Activated naive CD4-positive, alpha-beta T cell treated with anti-CD3 and anti-CD28 coated beads, Interleukin-2, amount 10 ng/mL, durations not matched to agents 7 days and 5 days (primary cell): ENCODE results near the gene ABCC9.
"Not testable (repeated sequence)": the region's sequence is repeated elsewhere in the genome, so short reads cannot be mapped to it uniquely, and the experiment has no call there.

ENCODE experiments used
- CTCF ChIA-PET: fragments of 350-600 bp; sonication (Branson Sonifier 250); formaldehyde crosslinking; loops from one replicate; lab custom pipeline; 2021; ENCODE audit warnings: antibody characterized with exemption; lab: Charles Lee
- DNase-seq: peaks from one replicate; pipeline ENCODE4 v3.0.0-alpha.2; 2020
- H3K27ac Mint-ChIP-seq: one replicate; pipeline ENCODE4 v1.8.0; 2021; ENCODE audit warnings: mild to moderate bottlenecking, moderate library complexity, mixed read lengths
- H3K27me3 Mint-ChIP-seq: one replicate; pipeline ENCODE4 v1.8.0; 2021; ENCODE audit warnings: mild to moderate bottlenecking, mixed read lengths
- H3K36me3 Mint-ChIP-seq: one replicate; pipeline ENCODE4 v1.8.0; 2021; ENCODE audit warnings: mixed read lengths
- H3K4me1 Mint-ChIP-seq: one replicate; pipeline ENCODE4 v1.8.0; 2021; ENCODE audit warnings: mixed read lengths
- H3K4me3 Mint-ChIP-seq: one replicate; pipeline ENCODE4 v1.8.0; 2021; ENCODE audit warnings: mild to moderate bottlenecking, moderate library complexity, mixed read lengths
- H3K9me3 Mint-ChIP-seq: one replicate; pipeline ENCODE4 v1.8.0; 2021; ENCODE audit warnings: mixed read lengths

Gene ABCC9

GRCh38 chr12:21809100-21809499, 132.1 kb downstream of the ABCC9 start:
- H3K27me3 Mint-ChIP-seq, result no peaks in the 10 kb centered on the region

DNA sequence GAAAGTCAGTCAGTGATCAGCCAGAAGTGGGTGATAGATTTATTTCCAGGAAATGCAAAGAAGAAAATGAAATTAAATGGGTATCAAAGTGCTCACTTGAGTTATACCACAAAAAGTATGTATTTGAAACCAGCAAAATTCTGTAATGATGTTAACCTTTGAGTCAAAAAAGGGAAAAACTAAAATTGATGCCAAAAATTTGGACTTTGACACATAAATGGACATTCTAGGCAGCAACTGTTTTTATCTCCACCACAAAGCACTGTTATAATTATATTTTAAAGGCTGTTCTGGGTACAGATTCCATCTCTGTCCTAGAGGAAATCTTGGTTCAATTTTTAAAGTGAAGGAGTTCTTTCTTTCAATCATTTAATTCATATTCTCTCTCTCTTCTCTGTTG, 135.0 kb downstream of the ABCC9 start:
- H3K4me1 Mint-ChIP-seq, result no peaks in the 10 kb centered on the region
- CTCF ChIA-PET, result no interaction called here
- H3K36me3 Mint-ChIP-seq, result no peaks in the 10 kb centered on the region
- no peaks in the 10 kb centered on the region for H3K27me3 Mint-ChIP-seq
- H3K9me3 Mint-ChIP-seq, result peaks cover 3% of the 10 kb centered on the region
- H3K4me3 Mint-ChIP-seq, result no peak overlapping the region
- H3K27ac Mint-ChIP-seq, result no peak overlapping the region
- no peak for DNase-seq

More at GRCh38 chr12:21809100-21809499, 132.1 kb downstream of the ABCC9 start:
- Mint-ChIP-seq H3K4me3 (no peak overlapping the region), H3K4me1 (no peaks in the 10 kb centered on the region), H3K36me3 (no peaks in the 10 kb centered on the region), H3K27ac (no peak overlapping the region), H3K9me3 (peaks cover 3% of the 10 kb centered on the region)
- CTCF ChIA-PET, result no interaction called here
- DNase-seq, result no peak

DNA sequence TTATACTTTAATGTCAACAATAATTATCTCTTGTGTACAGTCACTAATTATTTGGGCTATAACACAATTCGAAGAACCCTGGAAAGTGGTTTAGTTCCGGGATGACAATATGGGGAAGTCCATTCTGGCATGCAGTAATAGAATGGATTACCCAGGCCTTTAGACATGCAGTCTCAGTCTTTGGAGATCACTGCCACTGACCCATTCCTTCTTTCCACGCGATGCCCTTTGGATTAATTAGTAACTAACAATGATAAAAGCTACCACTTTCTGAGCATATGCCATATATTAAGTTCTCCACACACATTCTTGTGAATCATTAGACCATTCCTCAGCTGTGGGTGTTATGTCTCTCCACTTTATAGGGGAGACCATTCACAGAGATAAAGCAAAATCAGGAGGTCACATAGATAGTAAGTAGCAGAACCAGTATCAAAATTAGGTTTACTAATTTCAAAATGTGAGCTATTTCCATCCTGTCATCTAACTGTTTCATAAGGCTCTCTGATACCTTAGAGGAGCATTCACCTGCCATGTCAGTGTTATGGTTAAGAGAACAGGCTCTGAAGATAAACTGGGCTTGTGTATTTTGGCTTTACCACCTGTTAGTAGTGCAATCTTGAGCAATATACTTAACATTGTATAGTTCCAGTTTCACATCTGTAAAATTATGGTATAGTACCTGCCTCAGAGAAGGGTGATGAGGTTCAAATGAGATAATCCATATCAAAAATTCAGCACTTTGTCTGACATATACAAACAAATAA, 139.5 kb downstream of the ABCC9 start:
- H3K27me3 Mint-ChIP-seq, result no peaks in the 10 kb centered on the region
- CTCF ChIA-PET, result no interaction called here
- H3K4me1 Mint-ChIP-seq, result no peaks in the 10 kb centered on the region
- no peak for DNase-seq
- H3K4me3 Mint-ChIP-seq, result no peak overlapping the region
- H3K36me3 Mint-ChIP-seq, result no peaks in the 10 kb centered on the region
- H3K9me3 Mint-ChIP-seq, result no peaks in the 10 kb centered on the region
- H3K27ac Mint-ChIP-seq, result no peak overlapping the region

DNA sequence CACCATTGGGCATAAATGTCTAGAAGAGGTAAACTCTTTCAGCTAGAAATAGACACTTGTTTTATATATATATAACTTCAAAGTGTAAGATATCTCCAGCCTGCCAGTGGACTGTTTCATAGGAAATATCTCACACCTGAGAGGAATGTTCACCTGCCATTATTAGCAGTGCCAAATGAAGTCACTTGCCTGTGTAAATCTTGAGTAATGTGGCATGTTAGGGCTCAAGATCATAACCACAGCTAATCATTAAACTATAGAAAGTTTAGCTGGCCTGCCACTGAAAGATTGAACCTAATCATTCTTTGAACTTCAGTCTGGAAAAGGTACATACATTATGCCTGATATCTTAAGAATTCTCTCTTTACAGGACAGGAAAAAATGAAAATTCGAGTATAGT, 141.2 kb downstream of the ABCC9 start:
- CTCF ChIA-PET, result interaction anchor here (1.2 kb wide), 1 partner anchor 851 kb away, joined by 3 read pairs; no protein-coding TSS in a partner anchor
- no peak for DNase-seq
- H3K4me1 Mint-ChIP-seq, result no peaks in the 10 kb centered on the region

DNA sequence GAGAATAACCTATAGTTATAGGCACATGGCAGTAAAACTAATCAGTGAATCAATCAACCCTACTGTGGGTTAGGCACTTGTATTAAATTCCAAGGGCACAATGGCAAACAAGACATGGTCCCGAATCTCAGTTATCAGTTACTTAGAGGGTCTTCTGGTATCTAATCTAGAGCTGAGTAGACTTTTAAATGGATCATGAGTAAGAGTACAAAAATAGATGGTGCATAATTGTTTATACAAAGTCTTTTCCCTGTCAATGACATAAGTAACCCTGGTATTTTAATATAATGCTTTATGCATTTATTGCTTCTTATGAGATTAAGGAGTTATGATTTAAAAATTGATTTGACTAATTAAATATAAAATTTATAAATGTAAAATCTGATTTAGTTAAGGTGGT, 143.7 kb downstream of the ABCC9 start:
- Mint-ChIP-seq H3K27ac (no peak overlapping the region), H3K9me3 (no peaks in the 10 kb centered on the region), H3K27me3 (no peaks in the 10 kb centered on the region), H3K4me3 (no peak overlapping the region), H3K36me3 (no peaks in the 10 kb centered on the region), H3K4me1 (no peaks in the 10 kb centered on the region)
- DNase-seq, result no peak
- CTCF ChIA-PET, result no interaction called here

More for the DNA sequence above, 141.2 kb downstream of the ABCC9 start:
- H3K27me3 Mint-ChIP-seq, result no peaks in the 10 kb centered on the region
- H3K36me3 Mint-ChIP-seq, result no peaks in the 10 kb centered on the region
- no peak overlapping the region for H3K4me3 Mint-ChIP-seq
- H3K9me3 Mint-ChIP-seq, result no peaks in the 10 kb centered on the region
- H3K27ac Mint-ChIP-seq, result no peak overlapping the region

DNA sequence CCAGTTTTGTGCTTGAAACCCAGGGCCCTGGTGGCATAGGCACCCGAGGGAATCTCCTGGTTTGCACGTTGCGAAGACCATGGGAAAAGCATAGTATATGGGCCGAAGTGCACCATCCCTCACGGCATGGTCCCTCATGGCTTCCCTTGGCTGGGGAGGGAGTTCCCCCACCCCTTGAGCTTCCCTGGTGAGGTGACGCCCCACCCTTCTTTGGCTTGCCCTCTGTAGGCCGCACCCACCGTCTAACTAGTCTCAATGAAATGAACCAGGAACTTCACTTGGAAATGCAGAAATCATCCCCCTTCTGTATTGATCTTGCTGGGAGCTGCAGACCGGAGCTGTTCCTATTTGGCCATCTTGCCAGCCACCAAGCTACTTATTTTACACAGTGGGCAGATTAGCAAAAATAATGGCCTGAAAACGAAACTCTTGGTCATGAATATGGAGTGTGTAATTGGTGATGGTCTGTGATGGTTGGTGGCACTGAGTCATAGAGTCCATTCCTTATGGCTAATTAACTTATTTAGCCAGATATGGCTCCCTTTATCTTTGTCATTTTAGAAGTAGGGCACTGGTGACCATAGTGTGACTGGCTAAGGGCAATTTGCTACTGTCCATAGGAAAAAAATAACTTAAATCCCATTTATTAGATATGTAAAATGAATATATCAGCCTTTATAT, 145.4 kb downstream of the ABCC9 start:
- no peak overlapping the region for H3K27ac Mint-ChIP-seq
- DNase-seq, result no peak
- no peaks in the 10 kb centered on the region for H3K9me3 Mint-ChIP-seq
- H3K4me3 Mint-ChIP-seq, result no peak overlapping the region
- H3K36me3 Mint-ChIP-seq, result no peaks in the 10 kb centered on the region
- H3K27me3 Mint-ChIP-seq, result no peaks in the 10 kb centered on the region
- H3K4me1 Mint-ChIP-seq, result no peaks in the 10 kb centered on the region
- CTCF ChIA-PET, result no interaction called here

DNA sequence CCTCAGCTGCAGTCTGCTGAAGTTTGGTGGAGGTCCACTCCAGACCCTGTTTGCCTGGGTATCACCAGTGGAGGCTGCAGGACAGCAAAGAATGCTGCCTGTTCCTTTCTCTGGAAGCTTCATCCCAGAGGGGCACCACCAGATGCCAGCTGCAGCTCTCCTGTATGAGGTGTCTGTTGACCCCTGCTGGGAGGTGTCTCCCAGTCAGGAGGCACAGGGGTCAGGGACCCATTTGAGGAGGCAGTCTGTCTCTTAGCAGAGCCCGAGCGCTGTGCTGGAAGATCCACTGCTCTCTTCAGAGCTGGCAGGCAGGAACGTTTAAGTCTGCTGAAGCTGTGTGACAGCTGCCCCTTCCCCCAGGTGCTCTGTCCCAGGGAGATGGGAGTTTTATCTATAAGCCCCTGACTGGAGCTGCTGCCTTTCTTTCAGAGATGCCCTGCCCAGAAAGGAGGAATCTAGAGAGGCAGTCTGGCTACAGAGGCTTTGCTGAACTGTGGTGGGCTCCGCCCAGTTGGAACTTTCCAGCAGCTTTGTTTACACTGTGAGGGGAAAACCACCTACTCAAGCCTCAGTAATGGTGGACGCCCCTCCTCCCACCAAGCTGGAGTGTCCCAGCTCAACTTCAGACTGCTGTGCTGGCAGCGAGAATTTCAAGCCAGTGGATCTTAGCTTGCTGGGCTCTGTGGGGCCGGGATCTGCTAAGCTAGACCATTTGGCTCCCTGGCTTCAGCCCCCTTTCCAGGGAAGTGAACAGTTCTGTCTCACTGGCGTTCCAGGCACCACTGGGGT, 146.2 kb downstream of the ABCC9 start:
- H3K27ac Mint-ChIP-seq, H3K4me1 Mint-ChIP-seq, H3K9me3 Mint-ChIP-seq, CTCF ChIA-PET, H3K36me3 Mint-ChIP-seq, DNase-seq, H3K27me3 Mint-ChIP-seq, H3K4me3 Mint-ChIP-seq: not testable (repeated sequence)

DNA sequence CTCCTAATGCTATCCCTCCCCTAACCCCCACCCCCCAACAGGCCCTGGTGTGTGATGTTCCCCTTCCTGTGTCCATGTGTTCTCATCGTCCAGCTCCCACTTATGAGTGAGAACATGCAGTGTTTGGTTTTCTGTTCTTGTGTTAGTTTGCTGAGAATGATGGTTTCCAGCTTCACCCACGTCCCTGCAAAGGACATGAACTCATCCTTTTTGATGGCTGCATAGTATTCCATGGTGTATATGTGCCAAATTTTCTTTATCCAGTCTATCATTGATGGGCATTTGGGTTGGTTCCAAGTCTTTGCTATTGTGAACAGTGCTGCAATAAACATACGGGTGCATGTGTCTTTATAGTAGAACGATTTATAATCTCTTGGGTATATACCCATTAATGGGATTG, 151.5 kb downstream of the ABCC9 start:
- CTCF ChIA-PET, DNase-seq, H3K27ac Mint-ChIP-seq, H3K4me3 Mint-ChIP-seq, H3K4me1 Mint-ChIP-seq, H3K9me3 Mint-ChIP-seq, H3K36me3 Mint-ChIP-seq, H3K27me3 Mint-ChIP-seq: not testable (repeated sequence)

DNA sequence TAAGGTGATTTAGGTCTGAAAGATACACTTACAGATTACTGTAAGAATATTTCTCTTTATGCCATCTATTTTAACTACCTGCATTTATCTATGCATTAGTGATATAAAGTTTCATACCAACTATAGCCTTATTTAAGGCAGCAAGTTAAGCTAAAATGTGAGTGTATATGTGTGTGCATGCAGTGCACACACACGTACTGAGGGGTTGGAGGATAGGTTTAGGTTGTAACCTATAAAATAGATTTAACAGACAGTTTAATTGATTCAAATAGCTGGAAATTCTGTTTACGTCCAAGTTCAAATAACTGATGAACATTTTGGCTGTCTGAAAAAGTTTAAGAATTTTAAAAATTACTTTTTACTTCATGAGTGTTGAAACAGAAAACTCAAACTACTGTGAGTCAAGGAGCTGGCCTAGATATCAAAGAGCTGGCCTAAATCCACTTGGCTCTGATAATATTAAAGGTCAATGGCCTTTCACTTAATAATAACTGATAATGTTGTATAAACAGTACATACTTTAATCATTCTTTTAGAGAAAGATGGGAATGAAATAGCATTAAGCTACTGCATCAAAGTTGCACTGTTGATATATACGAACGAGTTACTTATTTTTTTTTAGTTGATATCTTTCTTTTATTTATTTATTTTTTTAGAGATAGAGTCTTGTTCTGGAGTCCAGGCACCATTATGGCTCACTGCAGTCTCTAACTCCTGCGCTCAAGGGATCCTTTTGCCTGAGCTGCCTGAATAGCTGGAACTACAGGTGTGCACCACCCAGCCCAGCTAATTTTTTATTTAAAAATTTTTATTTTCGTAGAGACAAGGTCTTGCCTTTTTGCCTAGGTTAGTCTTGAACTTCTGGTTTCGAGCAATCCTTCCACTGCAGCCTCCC, 152.9 kb downstream of the ABCC9 start:
- no peaks in the 10 kb centered on the region for H3K27me3 Mint-ChIP-seq
- no peaks in the 10 kb centered on the region for H3K4me1 Mint-ChIP-seq
- no peak overlapping the region for H3K27ac Mint-ChIP-seq
- no peaks in the 10 kb centered on the region for H3K9me3 Mint-ChIP-seq
- no peak overlapping the region for H3K4me3 Mint-ChIP-seq
- H3K36me3 Mint-ChIP-seq, result no peaks in the 10 kb centered on the region
- DNase-seq, result no peak
- CTCF ChIA-PET, result interaction anchor here (1.2 kb wide), 1 partner anchor 10 kb away, joined by 3 read pairs; no protein-coding TSS in a partner anchor

GRCh38 chr12:21786041-21786531, 155.1 kb downstream of the ABCC9 start:
- H3K27ac Mint-ChIP-seq, result no peak overlapping the region
- no peaks in the 10 kb centered on the region for H3K27me3 Mint-ChIP-seq
- H3K4me1 Mint-ChIP-seq, result no peaks in the 10 kb centered on the region
- no peak for DNase-seq
- CTCF ChIA-PET, result interaction anchor here (0.7 to 1.1 kb wide), 2 partner anchors 88 to 158 kb away, joined by 3 read pairs; no protein-coding TSS in a partner anchor
- H3K9me3 Mint-ChIP-seq, result no peaks in the 10 kb centered on the region
- H3K36me3 Mint-ChIP-seq, result no peaks in the 10 kb centered on the region
- no peak overlapping the region for H3K4me3 Mint-ChIP-seq

GRCh38 chr12:21782723-21783122, 158.5 kb downstream of the ABCC9 start:
- H3K4me1 Mint-ChIP-seq, H3K4me3 Mint-ChIP-seq, DNase-seq, H3K36me3 Mint-ChIP-seq, H3K27ac Mint-ChIP-seq, H3K27me3 Mint-ChIP-seq, H3K9me3 Mint-ChIP-seq, CTCF ChIA-PET: not testable (repeated sequence)

GRCh38 chr12:21780786-21781185, 160.4 kb downstream of the ABCC9 start:
- H3K27ac Mint-ChIP-seq, result no peak overlapping the region
- no peaks in the 10 kb centered on the region for H3K36me3 Mint-ChIP-seq
- H3K4me3 Mint-ChIP-seq, result no peak overlapping the region
- H3K9me3 Mint-ChIP-seq, result no peaks in the 10 kb centered on the region
- H3K27me3 Mint-ChIP-seq, result peaks cover 16% of the 10 kb centered on the region
- CTCF ChIA-PET, result no interaction called here
- H3K4me1 Mint-ChIP-seq, result no peaks in the 10 kb centered on the region
- no peak for DNase-seq

GRCh38 chr12:21776175-21776574, 165.1 kb downstream of the ABCC9 start:
- Mint-ChIP-seq H3K4me3 (no peak overlapping the region), H3K36me3 (no peaks in the 10 kb centered on the region), H3K4me1 (peaks cover 8% of the 10 kb centered on the region), H3K27me3 (peaks cover 43% of the 10 kb centered on the region), H3K9me3 (no peaks in the 10 kb centered on the region), H3K27ac (no peak overlapping the region)
- DNase-seq, result no peak
- CTCF ChIA-PET, result no interaction called here
